ENCODE data around the gene B3GNT7. TPM values are rescaled to one million over a fixed set of nuclear protein-coding genes. Genes with fewer than 3 reads are reported as not detected.

Gene B3GNT7
- polyA plus RNA-seq, 1 donor, result 43.5 TPM

Other genes starting within 250 kb of the B3GNT7 start
- gene ARMC9, start 197.1 kb upstream of the B3GNT7 start, polyA plus RNA-seq, result 14.4 TPM
- gene NCL, start 68.8 kb downstream of the B3GNT7 start, polyA plus RNA-seq, result 541 TPM
- 1.8 TPM for gene NMUR1, start 134.7 kb downstream of the B3GNT7 start, polyA plus RNA-seq
- not detected for gene TEX44, start 197.2 kb downstream of the B3GNT7 start, polyA plus RNA-seq

Measured in large intestine (tissue), 1 donor.